ENCODE data around the gene ZMAT2. TPM values are rescaled to one million over a fixed set of nuclear protein-coding genes. Genes with fewer than 3 reads are reported as not detected.

Gene ZMAT2
- total and polyA plus RNA-seq, 10 of the 15 experiments (the other 5 are each of a cell fraction or from before 2014, with no cell fraction given): 28.1 to 102 (median 42.9) TPM

DNA sequence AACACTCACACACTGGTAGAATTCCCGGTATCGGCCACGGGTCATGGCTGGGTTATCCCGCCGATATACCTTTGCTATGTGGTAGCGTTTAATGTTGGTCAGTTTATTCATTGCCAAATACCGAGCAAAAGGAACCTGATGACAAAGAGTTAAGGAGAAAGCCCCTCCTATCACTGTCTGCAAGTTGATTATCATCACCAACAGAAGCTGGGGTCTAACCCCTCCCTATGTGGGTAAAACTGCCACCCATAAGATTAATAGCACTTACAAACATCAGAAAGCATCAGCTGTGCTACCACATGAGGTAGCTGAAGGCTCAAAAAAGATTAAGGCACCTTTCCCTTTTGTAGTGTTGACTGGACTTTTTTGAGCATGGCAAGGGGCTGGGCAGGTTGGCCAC lies 21.3 kb upstream of the ZMAT2 start (continued):
- TF ChIP-seq ZNF687 (IDR thresholded peaks at IDR 0.05) (no peak), E2F4 (IDR thresholded peaks at IDR 0.05; ENCODE audit: low read depth, low read length) (no peak), ZNF217 (IDR thresholded peaks at IDR 0.05) (no peak), POLR2AphosphoS5 (IDR thresholded peaks at IDR 0.05; ENCODE audit: low read length) (no peak), NFYB (IDR thresholded peaks at IDR 0.05; ENCODE audit: insufficient read depth, low read depth, low read length) (no peak)

DNA sequence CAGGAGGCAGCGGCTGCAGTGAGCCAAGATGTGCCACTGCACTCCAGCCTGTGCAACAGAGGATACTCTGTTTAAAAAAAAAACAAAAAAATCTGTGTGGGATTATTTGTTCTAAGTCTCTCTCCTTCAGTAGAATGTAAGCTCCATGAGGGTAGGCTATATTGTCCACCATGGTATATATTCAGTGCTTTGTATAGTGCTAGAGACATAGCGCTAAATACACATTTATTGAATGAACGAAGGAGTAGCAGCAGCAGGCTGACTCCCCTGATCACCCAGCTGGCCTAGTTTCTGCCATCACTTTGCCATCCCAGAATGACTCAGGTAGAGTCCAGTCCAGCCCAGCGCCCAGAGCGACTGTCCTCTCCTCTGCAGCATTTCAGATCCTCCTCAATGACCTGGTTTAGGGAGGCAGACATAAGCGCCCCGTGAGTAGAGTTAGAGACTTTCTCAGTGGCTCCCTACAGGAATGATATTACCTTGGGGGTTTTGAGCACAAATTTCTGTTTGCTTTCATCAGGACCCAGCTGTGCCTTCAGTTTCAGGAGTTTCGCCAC lies 9.8 kb upstream of the ZMAT2 start:
- WGBS (ENCODE audit: insufficient coverage, insufficient replicate concordance, low lambda C conversion rate, missing lambda C conversion rate): 59% methylated on average over 8 of the region's 8 CpGs

More for the DNA sequence above, 9.8 kb upstream of the ZMAT2 start:
- no peaks in the 10 kb centered on the region for H3K27me3 ChIP-seq (replicated peaks in 1 of 2; ENCODE audit: control insufficient read depth in 2 of 2, insufficient read depth in 2 of 2, low read length in 1 of 2)
- ChIA-PET POLR2A (interaction anchor here (0.6 to 1.7 kb wide), 11 partner anchors 10 to 286 kb away, joined by 3 to 15 read pairs (median 5); partner anchors contain the start of genes APBB3, IK, NDUFA2 and WDR55), SMC1A (ENCODE audit: uncharacterized antibody, unreplicated experiment) (interaction anchor here (0.9 to 3.6 kb wide), 11 partner anchors 10 to 479 kb away, joined by 3 to 16 read pairs (median 4); partner anchors contain the start of genes EIF4EBP3, IK, NDUFA2 and ZMAT2), CTCF (interaction anchor here (0.6 to 2.6 kb wide), 13 partner anchors 10 to 877 kb away, joined by 3 to 9 read pairs (median 3); partner anchors contain the start of genes ANKHD1 and ZMAT2), RAD21 (ENCODE audit: unreplicated experiment) (interaction anchor here (0.6 to 1.5 kb wide), 7 partner anchors 10 to 288 kb away, joined by 3 to 8 read pairs (median 4); partner anchors contain the start of genes IK, NDUFA2 and ZMAT2)
- peaks cover 4% of the 10 kb centered on the region; the same call in 1 of the 2 replicates for H3K4me1 ChIP-seq (ENCODE audit: control insufficient read depth, insufficient read depth, low read length)
- ATAC-seq (peak; percentile 35), DNase-seq (ENCODE audit: low read depth, low spot score) (no peak), FAIRE-seq (peak; percentile 59)
- peaks cover 2 to 10% of the 10 kb centered on the region in 2 experiments; a peak in 3 of 4 replicates for H3K36me3 ChIP-seq (ENCODE audit: control insufficient read depth in 2 of 2, insufficient read depth in 2 of 2, low read length in 1 of 2)
- H3K4me3 ChIP-seq: peak overlapping the region; percentile 89
- peaks cover 41% of the 10 kb centered on the region for H3K79me2 ChIP-seq (ENCODE audit: control insufficient read depth, insufficient read depth, low read length)
- in situ Hi-C loops (cut with MboI) (no loop called here), intact Hi-C loops (cut with micrococcal nuclease; ENCODE audit: unreplicated experiment) (loop anchor here (2.0 kb wide), 1 partner anchor 290 kb away; the partner anchor contains the start of gene ANKHD1)
- peak overlapping the region; percentile 87 for H2AFZ ChIP-seq (ENCODE audit: control insufficient read depth, low read depth, low read length)
- H3K4me2 ChIP-seq (ENCODE audit: control insufficient read depth, insufficient read depth): peak overlapping the region; percentile 88
- TF ChIP-seq YBX1 (IDR thresholded peaks at IDR 0.05) (no peak), POLR2AphosphoS2 (IDR thresholded peaks at IDR 0.05; ENCODE audit: low read depth, low read length) (no peak), NFXL1 (IDR thresholded peaks at IDR 0.05; ENCODE audit: borderline replicate concordance) (no peak), SUPT20H (IDR thresholded peaks at IDR 0.05; ENCODE audit: borderline replicate concordance, control insufficient read depth, low read depth, low read length) (no peak), IRF4 (IDR thresholded peaks at IDR 0.05; ENCODE audit: low read depth, low read length) (no peak), ZNF592 (IDR thresholded peaks at IDR 0.05) (no peak), YY1 (IDR thresholded peaks at IDR 0.05; ENCODE audit: low read depth, low read length) (no peak), BRCA1 (IDR thresholded peaks at IDR 0.05; ENCODE audit: low read depth, low read length) (no peak)
- BruUV-seq (replicated peaks): TSS peak; percentile 79
- H4K20me1 ChIP-seq (ENCODE audit: control insufficient read depth, insufficient read depth): no peaks in the 10 kb centered on the region
- no peaks in the 10 kb centered on the region for H3K9me3 ChIP-seq (replicated peaks; ENCODE audit: control insufficient read depth, insufficient read depth, low read length)
- H3K9ac ChIP-seq (ENCODE audit: control insufficient read depth, insufficient read depth, low read length): peak overlapping the region; percentile 80
- peak overlapping the region; percentile 74 for H3K27ac ChIP-seq (ENCODE audit: control insufficient read depth, insufficient read depth)
